ENCODE data around the gene SPATA22.
"Not testable (repeated sequence)": the region's sequence is repeated elsewhere in the genome, so short reads cannot be mapped to it uniquely, and the experiment has no call there.

The SPATA22 gene

DNA sequence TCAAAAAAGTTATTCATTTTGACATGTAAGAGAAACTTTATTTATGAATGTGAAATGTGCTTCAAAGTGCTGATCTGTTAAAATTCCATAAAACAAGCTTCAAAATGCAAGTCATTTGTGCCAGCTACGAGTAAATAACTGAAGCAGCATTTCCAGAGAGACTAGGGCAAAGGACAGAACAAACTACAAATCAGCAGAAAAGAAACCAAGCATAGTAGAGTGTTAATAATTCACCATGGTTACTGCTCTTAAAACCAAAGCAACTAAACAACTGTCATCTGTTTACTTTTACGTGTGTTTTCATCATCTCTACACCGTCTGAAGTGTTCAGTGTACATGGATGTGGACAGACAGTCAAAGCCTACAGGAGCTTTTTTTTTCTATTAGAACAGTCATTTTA, 2.6 kb upstream of the SPATA22 start:
- DNase-seq (ENCODE audit: low read depth) = no peak

DNA sequence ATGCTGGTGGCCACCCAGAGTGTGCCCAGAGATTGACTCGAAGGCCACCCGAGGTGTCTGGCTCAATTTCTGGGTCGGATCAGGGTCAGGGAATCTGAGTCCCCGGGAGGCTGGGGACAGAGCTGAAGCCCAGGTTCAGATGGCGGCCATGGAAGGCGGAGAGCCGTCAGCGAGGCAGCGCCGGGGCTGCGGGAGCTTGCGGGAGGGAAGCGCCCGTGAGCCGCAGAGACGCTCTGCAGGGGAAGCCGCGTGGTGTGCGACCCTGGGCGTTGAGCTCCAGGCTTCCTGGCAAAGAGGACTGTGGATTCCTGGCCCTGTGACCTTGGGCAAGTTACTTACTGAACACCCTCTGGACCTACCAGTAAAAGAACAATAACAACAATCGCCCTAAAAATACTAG, 518 bp upstream of the SPATA22 start:
- DNase-seq (ENCODE audit: low read depth) = no peak

DNA sequence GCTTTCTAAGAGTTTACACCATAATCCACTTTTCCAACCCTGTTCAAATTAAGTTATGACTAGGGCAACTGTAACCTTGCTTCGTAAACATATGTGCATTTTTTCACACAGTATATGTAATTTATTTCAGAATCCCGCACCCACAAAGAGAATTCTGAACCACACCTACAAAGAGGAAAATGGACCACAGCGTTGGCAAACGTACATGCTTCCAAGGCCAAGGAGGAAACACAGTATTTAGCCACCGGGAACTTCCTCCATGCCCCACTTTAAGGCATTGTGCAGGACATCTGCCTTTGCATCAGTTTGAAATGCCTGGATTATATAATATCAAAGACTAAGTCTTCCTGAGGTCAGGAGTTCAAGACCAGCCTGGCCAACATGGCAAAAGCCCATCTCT, 2.1 kb downstream of the SPATA22 start:
- DNase-seq (ENCODE audit: low read depth) = no peak

DNA sequence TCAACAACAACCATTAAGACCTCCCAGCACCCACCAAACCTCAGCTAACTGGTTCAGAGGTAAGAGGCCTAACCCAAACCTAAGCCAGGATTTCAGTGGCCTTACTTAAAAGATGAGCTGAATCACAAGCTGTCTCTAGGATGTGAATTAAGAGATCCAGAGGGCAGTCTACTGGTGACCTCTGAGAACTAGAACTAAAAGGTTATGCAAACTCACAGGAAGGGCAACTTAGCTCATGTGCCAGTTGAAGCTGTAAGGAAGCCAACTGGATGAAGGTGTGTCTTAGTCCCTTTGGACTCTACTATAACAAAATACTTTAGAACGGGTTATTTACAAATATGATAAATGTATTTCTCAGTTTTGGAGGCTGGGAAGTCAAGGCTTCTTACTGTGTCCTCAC, 5.3 kb downstream of the SPATA22 start:
- not testable (repeated sequence) for DNase-seq (ENCODE audit: low read depth)

DNA sequence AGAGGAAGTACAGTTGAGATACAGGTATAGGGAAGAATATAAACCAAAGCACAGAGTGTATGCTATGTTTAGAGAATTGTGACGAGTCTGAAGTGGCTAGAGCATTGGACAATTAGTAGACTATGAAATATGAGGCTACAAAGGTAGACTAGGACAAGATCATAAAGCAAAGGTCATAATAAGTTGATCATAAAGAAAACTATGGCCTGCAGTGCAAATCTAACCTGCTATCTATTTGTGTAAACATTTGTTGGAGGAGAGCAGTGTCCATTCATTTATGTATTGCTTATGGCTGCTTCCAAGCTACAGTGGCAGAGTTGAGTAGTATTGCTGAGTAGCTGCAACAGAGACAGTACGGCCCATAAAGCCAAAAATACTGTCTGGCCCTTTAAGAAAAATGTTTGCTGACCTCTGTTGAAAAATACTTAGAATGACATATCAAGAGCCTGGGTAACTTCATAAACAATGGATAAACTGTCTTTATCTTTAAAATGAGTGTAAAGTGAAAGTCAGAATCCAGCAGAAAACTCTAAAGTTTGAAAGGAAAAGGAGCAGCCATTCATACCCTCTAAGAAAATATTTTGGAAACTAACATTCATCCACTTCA, 23.5 kb downstream of the SPATA22 start:
- DNase-seq (ENCODE audit: low read depth) = no peak

DNA sequence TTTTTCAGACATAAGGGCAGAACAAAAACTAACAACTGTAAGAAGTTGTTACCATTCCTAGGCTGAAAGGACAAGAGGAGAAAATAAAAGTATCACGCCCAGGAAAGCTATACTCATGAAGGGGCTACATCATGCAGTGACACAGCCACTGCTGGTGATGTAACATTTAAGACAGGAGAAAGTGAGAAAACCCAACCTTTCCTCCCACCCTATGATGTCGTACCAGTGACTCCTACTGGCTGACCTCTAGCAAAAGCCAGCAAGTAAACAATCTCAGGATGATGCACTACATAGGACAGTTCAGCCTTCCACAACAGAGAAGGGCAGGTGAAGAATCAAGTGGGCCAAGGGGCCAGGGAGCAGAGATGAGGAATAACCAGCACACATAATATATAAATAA, 24.0 kb downstream of the SPATA22 start:
- no peak for DNase-seq (ENCODE audit: low read depth)

DNA sequence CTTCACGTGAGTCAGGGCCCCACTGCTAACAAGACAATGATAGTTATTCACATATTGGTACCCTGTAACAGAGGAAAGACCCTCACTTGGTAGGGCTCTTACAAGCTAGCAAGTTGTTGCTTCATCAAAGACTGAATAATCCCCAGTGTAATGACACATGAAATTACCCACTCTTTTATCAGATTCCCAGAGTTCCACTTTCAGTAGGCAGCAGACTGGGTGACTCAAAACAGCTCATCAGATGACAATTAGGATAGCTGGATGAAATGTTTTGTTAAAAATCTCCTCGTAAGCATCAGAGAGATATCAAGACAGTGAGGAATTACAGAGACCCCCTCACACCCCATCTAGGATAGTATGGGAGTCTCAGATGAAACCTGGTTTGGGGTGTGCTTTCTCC, 31.2 kb downstream of the SPATA22 start:
- no peak for DNase-seq (ENCODE audit: low read depth)

DNA sequence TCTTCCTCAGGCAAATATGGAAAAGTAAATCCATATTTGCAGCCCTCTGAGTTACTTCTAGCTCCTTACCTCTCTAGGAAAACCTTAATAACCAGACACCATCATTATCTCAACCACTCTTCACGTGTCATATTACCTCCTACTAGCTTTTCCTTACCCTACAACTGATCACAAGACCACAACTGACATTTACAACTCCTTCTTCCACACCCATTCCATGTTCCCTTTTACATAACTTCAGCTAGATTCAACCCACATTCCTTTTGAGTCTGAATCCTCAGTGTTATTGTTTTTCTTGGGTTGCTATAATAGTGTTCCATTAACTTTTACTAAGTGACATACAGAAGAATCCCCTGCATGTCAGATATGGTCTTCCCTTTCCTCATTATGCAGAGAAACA, 33.3 kb downstream of the SPATA22 start:
- no peak for DNase-seq (ENCODE audit: low read depth)

DNA sequence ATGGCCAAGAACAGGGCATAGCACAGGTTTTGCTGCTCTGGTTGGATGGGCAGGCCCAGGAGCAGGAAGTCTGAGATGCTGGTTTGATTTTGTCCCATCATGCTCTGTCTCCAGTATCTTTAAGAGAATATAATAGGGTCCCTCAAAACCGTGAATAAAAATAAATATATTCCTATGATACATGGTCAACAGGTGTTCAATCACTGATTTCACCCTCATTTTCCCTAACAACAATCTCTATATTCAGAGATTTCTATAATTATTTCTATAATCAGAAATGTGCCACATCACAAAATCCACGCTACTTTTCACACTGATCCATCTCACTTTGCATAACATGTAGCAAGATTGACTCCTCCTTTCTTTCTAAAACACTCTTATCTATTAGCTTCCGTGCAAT, 37.9 kb downstream of the SPATA22 start, which contains the start of gene OR1E2:
Gene OR1E2 (minus strand): TSS at position 101 of the 400 bp plus-strand sequence. CDS start 0 bp downstream, at position 101.
- no peak for DNase-seq (ENCODE audit: low read depth)

DNA sequence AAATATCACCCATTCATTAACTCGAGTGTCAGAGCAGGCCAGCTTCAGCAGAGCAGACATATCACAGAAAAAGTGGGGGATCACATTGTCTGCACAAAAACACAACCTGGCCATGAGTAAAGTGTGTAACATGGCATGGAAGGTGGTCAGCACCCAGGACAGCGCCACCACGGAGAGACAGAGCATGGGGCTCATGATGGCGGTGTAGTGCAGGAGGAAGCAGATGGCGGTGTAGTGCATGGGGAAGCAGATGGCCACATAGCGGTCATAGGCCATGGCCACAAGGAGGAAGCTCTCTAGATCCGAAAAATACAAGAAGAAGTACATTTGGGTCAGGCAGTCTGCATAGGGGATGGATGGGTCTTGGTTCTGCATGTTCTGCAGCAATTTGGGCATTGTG, 38.4 kb downstream of the SPATA22 start:
- DNase-seq (ENCODE audit: low read depth) = not testable (repeated sequence)

DNA sequence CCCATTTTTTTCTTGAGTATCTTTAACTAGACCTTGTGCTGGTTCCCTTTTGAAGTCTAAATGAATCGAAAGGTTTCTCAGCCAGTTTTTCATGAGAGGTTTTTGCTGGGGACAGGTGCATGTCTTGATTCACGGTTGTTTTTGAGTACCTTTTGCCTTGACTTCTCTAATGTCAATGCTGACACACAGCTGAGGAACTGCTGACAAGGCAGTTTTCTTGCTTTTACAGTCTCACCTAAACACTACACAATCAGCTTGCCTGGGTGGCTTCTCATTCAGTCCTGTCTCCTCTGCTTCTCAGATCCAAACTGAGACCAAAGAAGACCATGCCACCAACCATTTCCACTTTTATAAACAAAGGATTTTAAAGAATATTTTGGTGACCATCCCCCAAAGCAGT, 53.4 kb downstream of the SPATA22 start:
- no peak for DNase-seq (ENCODE audit: low read depth)

DNA sequence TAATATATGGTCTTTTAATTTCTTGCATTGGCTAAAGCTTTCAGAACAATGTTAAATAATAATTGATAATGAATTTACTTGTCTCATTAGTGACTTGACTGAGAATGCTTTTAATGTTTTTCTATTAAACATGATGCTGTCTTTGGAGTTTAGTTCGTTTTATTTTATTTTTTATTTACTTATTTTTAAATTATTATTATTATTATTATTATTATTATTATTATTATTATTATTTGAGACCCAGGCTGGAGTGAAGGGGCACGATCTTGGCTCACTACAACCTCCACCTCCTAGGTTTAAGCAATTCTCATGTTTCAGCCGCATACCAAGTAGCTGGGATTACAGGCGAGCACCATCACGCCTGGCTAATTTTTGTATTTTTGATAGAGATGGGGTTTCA, 56.0 kb downstream of the SPATA22 start:
- DNase-seq (ENCODE audit: low read depth) = no peak

DNA sequence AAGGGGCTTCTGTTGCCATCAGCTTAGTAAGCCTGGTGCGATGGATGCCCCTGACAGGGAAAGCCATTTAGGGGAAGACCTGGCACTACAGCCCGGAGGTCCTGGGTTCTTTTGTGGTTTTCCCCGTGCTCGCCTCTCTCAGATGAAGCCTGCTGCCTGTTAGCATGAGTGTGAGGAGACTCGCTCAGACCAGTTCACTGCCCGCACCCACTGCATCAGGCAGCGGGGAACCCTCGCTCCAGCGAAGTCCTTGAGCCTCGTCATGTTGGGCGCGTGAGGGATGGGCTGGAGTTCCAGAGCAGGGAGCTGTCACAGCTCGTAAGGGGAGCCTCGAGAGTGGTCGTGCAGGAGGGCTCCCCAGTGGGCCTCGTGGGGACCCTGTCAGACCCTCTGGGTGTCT, 59.4 kb downstream of the SPATA22 start:
- DNase-seq (ENCODE audit: low read depth) = not testable (repeated sequence)

DNA sequence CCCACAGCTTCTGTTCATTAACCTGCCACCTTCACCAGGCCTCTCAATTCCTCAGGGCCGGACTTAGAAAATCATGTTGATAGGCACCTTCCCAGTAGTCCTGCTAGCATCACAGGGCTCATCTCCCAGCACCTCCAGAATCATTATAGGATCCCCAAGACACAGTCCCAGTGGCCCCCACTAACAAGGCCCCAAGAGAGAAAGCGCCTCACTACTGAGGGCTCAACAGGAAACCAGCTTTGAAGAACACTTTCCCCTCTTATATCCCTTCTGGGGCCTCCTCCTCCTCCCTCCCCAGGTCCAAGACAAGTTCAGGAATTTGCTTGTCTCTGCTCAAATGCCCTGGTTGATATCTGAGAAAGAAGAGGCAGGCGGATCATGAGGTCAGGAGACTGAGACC, 60.5 kb downstream of the SPATA22 start, which contains the start of gene OR3A3:
Gene OR3A3 (plus strand): TSS at position 301 of the 400 bp plus-strand sequence.
- no peak for DNase-seq (ENCODE audit: low read depth)

DNA sequence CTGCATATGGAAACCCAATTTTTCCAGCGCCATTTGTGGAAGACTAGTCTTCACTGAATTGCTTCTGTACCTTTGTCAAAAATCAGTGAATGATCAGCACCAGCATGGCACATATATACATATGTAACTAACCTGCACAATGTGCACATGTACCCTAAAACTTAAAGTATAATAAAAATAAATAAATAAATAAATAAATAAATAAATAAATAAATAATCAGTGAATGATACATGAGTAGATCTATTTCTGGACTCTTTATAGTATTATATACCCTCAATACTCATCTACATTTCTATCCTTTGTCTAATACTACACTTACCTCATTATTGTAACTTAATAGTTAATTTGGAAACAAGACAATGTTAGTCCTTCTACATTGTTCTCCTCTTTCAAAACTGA, 67.8 kb downstream of the SPATA22 start:
- not testable (repeated sequence) for DNase-seq (ENCODE audit: low read depth)

DNA sequence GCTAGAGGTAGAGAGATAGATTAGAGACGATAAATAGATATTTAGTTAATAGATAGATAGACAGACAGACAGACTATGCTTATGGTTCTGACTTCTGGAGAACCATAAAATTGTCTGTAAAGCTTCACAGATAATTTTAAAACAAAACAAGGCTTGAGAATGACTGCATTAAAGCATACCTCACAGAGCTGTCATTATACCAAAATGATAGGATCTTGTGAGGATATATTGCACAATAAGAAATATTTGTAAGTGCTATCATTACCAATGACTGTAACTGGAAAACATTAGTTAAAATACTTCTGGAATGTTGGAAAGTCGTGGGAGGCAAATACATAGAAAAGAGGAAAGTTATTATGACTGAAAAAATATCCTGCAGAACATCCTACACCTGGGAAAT, 69.8 kb downstream of the SPATA22 start:
- DNase-seq (ENCODE audit: low read depth) = no peak

DNA sequence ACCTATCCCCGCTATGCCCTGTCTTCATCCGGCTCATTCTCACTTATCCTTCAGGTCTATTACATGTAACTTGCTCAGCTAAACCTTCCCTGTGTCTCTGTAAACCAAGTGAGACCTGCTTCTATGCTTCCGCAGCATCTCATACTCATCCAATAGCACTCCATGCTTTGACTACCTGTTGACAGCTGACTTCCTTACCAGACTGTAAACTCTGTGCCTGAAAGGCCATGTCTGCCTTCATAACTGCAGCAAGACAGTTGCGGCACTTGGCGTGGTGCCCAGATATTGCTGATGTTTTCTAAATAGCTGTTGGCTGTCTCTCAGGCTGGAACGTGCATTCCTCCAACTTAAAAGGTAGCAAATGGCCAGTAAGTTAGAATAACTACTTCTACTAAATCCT, 71.6 kb downstream of the SPATA22 start:
- DNase-seq (ENCODE audit: low read depth) = no peak

DNA sequence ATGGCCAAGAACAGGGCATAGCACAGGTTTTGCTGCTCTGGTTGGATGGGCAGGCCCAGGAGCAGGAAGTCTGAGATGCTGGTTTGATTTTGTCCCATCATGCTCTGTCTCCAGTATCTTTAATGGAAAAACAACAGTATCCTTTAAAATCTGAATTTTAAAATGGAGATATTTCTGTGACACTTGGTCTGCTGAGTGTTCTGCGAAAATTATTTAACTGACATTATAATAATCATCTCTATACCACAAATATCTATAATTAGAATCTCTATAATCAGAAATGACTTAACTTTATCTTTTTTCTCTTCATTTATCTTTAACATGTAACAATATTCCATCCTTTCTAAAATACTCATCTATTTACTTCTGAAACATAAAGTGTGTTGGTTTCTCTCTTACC, 73.3 kb downstream of the SPATA22 start, which contains the start of gene OR1E1:
Gene OR1E1 (minus strand): TSS at position 101 of the 400 bp plus-strand sequence. CDS start 0 bp downstream, at position 101.
- no peak for DNase-seq (ENCODE audit: low read depth)

DNA sequence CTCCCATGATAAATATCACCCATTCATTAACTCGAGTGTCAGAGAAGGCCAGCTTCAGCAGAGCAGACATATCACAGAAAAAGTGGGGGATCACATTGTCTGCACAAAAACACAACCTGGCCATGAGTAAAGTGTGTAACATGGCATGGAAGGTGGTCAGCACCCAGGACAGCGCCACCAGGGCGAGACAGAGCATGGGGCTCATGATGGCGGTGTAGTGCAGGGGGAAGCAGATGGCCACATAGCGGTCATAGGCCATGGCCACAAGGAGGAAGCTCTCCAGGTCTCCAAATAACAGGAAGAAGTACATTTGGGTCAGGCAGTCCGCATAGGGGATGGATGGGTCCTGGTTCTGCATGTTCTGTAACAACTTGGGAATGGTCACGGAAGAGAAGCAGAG, 73.8 kb downstream of the SPATA22 start:
- DNase-seq (ENCODE audit: low read depth) = not testable (repeated sequence)

Measured in stimulated activated CD4-positive, alpha-beta T cell treated with anti-CD3 and anti-CD28 coated beads, Interleukin-2, amount 100 ng/mL, for 4 hours (primary cell).